Erythroblast (primary cell): Measurements from ENCODE around the gene SHKBP1.

Experiments used
- GATA1 ChIP-seq: IDR thresholded peaks from 2 replicates; pipeline ENCODE4 v1.6.1; 2011; ENCODE audit warnings: low read depth, mild to moderate bottlenecking, control low read depth, low read length, moderate library complexity
- POLR2A ChIP-seq: IDR thresholded peaks from 2 replicates; pipeline ENCODE4 v1.6.1; 2011; ENCODE audit warnings: mild to moderate bottlenecking, low read length

DNA sequence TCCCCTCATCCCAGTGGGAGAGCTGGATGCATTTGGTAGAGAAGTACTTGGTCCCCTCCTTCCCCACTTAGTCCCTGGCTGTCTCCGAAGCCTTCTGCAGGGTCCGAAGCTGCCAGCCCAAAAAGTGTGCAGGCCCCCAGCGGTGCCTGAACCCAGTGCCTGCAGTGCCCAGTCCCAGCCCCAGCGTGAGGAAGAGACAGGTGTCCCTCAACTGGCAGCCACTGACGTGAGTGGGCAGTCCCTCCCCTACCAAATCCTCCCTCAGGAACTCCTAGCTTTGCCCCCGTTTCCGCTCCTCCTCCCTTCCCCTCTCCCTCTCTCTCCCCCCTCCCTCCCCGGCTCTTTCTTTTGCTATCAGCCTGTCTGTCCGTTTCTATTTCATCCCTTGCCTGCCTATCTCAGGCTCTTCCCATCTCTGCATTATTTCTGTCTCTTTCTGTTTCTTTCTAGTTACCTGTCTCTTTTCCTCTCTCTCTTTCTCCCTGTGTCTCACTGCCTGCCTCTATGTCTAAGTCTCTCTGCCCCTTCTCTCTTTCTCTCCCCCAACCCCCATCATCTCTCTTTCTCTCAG, 22.7 kb downstream of the SHKBP1 start:
- TF ChIP-seq POLR2A: no peak
- TF ChIP-seq GATA1: no peak
